Measurements from ENCODE around the gene SLC22A8.
"Not testable (repeated sequence)": the region's sequence is repeated elsewhere in the genome, so short reads cannot be mapped to it uniquely, and the experiment has no call there.

Gene SLC22A8

DNA sequence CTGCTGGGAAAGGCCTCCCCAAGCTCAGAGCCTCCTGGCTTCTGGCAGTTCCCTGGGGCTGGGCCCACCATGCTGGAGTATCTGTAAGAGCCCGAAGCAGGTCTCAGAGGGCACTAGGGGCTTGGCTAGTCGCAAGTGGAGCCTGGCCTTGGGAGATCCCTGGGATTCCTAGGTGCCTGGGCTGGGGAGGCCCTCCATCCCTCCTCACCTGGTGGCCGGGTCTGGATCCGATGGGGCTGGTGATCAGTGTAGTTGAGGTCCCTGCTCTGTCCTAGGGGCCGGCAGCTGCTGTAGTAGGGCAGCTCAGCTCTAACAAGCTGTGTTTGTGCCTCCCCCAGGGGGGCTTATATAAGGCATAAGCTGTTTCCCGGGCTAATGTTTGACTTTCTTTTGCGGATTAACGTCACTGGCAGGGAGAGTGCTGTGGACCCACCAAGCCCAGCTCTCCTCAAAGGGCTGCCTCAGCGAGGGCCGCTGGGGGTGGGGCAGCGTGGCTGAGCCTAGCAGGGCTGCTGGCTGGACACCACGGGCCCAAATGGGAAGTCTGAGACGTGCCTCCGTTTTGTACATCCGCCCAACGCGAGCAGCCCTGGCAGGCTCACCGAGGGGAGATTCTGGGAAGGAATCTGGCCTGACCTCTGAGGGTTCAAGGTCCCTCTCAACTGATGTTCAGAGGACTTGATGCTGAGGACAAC is at the start of gene SLC22A8:
Gene SLC22A8, minus strand, starts transcription at position 321 of the 695 bp plus-strand sequence. CDS start 883 bp downstream, outside the sequence.
- DNase-seq, result no peak

- DNase-seq, result not testable (repeated sequence)
Observed at GRCh38 chr11:63046203-63046602, 30.6 kb upstream of the SLC22A8 start.

DNA sequence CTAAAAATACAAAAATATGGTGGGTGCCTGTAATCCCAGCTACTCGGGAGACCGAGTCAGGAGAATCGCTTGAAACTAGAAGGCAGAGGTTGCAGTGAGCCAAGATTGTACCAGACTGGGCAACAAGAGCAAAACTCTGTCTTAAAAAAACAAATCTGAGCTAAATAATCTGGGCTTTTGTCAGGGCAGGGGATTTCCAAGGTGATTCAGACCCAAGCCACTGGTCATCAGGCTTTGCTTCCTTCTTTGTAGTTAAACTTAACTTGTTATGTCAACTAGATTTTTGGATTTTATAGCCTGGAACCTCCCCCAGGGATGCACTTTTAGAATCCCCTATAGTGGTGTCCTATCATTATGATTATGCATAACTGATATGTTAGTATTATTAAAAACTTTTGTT is 27.0 kb upstream of the SLC22A8 start:
- DNase-seq, result no peak

DNA sequence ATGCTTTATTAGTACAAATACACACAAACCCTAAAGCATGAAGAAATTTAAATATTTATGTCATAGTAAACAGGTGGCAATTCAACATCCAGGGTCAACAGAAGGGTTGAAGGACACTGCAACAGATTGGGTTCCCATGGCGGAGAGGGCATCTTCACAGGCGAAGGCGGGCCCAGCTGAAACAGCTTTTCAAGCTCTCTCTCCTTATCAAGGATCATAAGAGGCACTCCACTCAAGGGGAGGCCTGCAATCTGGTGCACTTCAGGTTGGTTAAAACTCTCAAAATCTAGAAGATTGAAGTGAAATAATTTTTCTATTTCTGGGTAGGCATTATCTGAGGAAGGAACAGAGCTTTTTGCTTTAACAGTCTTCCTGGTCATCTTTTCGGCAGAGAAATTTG is 16.8 kb upstream of the SLC22A8 start:
- DNase-seq, result no peak

DNA sequence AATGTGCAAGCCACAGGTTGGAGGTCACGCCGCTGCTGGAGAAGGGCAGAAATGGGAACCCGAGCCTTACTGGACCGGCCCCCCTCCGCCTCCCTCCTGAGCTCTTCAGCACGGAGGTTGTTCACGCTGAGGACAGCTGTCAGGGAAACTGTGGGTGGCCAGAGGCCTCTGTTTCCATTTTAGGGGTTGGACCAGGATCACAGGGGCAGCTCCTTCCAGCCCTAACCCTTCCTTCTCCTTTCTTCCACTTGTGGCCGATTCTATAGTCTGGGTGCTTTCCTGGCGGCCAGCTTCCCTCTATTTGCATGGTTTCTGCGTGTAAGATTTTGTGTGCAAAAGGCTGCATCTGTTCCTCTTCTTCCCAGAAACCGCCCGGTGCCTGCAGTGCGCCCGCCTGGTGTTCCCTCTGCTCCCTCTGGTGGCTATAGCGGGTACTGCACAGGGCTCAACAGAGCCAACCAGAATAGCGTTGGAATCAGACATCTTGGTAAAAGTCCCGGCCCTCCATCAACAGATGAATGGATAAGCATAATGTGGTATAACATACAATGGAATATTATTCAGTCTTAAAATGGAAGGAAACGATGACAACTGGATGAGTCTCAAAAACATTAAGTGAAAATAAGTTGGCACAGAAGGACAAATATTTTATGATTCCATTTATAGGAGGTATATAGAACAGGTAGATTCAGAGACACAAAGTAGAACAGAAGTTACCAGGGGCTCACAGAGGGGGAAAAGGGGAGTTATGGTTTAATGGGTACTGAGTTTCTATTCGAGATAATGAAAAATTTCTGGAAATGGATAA is 8.4 kb upstream of the SLC22A8 start:
- peak; percentile 25 for DNase-seq

DNA sequence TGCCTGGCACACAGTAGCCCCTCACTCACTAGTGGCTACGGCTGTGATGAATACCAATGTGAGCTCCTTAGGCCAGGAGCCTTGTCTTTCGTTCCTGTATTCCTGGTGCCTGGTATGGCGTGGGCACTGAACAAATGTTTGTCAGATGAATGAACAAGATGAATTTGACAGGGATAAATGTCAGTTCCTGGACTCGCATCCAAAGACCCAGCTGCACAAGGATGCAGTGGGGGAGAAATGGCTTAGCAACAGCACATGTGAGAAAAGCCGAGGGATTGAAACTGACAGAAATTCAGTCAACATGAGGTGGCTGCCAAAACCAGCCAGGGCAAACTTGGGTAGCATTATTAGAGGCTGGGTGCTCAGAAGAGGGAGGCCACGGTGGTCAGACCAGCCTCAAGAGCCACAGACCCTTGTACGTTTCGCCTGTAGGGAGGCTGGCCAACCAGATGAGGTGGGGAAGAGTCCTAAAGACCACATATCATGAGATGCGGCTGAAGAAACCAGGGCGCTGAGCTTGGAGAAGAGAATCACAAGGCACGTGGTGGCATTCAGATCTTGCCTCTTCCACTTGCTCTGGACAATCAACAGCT is 7.7 kb upstream of the SLC22A8 start:
- no peak for DNase-seq

- DNase-seq, result no peak
Observed at GRCh38 chr11:63022441-63022840, 6.8 kb upstream of the SLC22A8 start.

DNA sequence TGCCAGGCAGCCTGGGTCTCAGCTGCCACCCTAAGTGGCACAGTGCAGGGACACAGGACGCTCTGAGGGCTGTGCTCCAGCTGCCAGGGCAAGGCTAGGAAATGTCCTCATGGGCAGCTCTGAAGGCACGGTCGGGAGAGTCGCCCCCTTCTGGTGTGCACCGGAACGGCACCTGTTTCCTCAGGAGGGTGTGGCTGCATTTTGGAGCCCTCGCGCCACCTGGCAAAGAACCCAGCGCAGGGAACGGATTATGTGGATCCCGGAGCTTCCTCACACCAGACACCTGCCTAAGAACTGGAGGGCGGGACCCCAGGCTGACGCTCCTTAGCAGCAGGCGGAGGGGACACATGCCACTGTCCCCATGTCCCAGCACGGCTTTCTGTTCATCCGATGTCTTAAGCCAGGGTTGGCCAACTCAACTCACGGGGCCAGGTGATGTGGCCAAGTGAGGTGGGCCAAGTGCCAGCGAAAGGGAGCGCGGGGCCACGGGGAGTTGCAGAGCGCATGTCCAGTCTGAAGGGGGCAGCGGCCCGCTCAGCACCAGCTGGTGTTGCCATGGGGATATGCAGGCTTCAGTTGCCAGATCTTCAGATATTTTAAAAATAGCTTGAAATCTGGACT is 5.1 kb upstream of the SLC22A8 start:
- DNase-seq, result no peak

- no peak for DNase-seq
Observed at GRCh38 chr11:63019506-63019905, 3.9 kb upstream of the SLC22A8 start.

GRCh38 chr11:63017306-63017974 is 1.8 kb upstream of the SLC22A8 start:
- no peak for DNase-seq

DNA sequence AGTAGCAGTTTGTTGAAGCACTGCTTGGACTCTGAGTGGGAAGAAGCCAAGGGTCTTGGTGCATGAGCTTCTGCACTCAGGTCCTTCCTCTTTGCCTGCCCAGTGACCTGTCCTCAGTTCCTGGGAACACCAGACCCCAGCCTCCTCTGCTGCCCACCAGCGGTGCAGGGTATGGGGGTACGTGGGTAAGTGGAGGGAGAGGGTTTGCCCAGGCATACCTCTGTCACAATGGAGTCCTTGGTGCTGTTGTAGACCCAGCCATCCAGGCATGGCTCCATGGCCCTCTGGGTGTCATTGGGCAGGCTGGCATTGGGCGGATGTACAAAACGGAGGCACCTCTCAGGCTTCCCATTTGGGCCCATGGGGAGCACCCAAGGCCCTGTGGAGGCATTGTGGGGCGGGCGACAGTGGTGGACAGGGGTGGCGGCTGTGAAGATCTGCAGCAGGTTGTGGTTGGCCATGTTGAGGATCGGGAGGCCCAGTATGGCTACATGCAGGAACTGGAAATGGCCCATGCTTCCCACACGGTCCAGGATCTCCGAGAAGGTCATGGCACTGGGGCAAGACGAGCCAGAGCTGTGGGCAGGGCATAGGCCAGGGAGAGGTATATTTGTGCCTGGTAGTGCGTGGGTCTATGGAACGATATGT is 1.1 kb downstream of the SLC22A8 start:
- DNase-seq, result no peak

DNA sequence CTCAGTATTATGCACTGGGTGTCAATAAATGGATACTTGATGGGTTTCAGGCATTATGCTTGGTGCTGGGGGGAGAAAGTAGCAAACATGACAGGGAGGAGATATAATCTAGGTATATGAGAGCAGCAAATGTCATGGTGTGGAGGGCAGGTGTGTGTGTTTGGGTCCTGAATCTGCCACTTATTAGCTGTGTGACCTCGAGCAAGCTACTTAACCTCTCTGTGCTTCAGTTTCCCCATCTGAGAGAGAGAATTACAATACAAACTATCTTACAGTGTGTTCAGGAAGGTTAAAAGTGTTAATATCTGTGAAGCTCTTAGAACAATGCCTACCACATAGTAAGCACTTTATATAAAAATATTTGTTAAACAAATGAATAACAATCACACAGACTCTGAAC is 2.8 kb downstream of the SLC22A8 start:
- no peak for DNase-seq

GRCh38 chr11:63012430-63012829 is 3.2 kb downstream of the SLC22A8 start:
- DNase-seq, result no peak

DNA sequence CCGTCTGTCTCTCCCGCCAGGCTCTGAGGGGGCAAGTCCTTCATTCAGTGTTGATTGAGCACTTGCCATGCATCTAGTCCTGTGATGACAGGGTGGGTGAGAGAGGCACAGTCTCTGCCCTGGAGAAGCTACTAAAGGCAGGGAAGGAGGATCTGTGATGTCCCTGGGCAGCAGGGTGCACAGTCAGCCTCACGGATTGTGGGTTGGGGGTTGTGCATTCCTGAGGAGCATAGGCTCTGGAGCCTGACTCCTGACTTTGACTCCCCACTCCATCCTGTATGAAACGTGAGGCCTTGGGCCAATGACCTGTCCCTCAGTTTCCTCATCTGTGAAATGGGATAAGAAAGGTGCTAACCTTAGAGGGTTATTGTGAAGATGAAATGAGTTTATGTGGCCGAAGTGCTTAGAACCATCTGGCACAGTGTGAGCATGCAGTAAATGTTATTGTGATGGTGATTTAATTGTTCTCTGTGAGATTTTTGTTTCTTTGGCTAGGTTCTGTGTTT is 4.7 kb downstream of the SLC22A8 start:
- DNase-seq, result no peak

- no peak for DNase-seq
Observed at GRCh38 chr11:63007920-63008319, 7.7 kb downstream of the SLC22A8 start.

DNA sequence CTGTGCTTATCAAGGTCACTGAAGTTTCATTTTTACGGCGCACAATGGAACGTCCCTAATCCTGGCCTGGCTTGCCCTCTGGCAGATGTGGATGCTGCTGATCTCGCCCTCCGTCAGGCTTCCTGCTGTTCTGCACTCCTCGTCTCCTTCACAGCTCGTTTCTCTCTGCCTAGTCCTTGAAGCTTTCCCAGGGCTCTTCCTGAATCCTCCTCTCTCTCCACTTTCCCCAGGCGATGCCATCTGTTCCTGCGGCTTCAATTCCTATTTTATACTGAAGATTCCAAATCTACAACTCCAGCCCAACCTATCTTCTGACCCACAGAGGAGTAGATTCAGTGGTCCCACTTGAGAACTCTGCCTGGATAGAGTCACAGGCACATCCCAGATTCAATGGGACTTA is 14.2 kb downstream of the SLC22A8 start:
- no peak for DNase-seq

DNA sequence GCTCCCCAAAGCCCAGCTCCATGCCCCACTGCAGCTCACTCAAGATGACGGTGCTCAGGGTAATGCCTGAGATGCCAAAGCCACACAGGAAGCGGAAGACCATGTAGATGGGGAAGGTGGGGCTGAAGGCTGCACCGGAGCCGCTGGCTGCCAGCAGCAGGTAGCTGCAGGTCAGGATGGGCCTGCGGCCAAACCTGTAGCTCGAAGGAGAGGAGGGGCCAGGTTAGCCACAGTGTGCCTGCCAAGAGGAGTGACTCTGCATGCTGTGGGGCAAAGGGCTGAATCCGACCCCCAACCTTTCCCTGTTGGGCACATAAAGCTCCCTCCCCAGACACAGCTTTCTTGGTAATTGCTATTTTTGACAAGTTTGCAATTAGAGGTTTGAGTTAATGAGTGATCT is 16.0 kb downstream of the SLC22A8 start:
- DNase-seq, result no peak

DNA sequence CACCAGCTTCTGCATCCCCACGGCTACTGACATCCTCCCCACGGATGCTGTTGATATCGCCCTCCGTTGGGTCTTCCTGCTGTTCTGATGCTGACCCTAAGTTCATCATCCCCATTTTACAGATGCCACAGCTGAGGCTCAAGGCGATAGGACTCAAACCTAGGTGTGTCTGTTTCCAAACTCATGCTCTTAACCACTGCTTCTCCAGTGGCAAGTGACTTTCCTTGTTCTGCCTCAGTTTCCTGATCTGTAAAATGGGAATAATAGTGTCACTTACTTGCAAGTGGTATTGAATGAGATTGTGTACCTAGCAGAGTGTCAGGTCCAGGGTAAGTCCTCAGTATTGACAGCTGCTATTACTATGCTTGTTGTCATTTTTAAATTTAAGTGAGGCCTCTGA is 16.5 kb downstream of the SLC22A8 start:
- DNase-seq, result no peak

DNA sequence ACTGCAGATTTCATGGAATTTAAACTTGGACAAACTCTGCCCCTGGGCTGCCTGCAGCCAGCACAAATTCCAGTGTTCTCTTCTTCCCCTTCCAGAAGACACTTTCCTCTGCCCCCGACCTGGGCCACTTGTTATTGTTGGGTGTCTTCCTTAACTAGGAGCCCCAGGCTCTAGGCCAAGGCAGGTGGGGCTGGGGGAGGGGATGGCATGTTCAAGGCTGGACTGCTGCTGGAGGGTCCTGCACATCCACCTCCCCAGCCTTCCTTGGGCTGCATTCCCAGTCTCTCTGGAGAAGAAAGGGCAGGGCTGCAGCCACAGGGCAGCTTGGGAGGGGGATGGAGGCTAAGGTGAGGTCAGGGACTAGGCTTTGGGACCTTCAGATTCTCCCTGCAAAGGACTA is 19.4 kb downstream of the SLC22A8 start:
- no peak for DNase-seq

- DNase-seq, result no peak
Observed at GRCh38 chr11:62994775-62995174, 20.9 kb downstream of the SLC22A8 start.

DNA sequence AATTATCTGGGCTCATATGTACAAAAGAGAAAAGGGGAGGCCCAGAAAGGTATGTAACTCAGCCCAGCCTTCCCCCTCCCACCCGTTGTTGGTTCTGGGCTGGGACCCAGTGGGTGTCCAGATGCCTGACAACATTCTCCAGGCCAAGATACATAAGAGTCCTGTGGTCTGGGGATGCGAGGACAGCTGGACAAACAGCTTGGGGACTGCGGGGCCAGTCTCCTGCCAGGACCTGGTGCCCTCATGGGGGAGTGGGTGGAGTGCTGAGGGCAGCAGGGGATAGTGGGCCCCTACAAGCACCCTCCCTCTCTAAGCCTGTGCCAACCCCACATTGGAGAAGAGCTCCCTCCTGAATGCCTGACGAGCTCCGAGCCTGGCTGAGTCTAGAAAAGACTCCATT is 27.4 kb downstream of the SLC22A8 start:
- no peak for DNase-seq

DNA sequence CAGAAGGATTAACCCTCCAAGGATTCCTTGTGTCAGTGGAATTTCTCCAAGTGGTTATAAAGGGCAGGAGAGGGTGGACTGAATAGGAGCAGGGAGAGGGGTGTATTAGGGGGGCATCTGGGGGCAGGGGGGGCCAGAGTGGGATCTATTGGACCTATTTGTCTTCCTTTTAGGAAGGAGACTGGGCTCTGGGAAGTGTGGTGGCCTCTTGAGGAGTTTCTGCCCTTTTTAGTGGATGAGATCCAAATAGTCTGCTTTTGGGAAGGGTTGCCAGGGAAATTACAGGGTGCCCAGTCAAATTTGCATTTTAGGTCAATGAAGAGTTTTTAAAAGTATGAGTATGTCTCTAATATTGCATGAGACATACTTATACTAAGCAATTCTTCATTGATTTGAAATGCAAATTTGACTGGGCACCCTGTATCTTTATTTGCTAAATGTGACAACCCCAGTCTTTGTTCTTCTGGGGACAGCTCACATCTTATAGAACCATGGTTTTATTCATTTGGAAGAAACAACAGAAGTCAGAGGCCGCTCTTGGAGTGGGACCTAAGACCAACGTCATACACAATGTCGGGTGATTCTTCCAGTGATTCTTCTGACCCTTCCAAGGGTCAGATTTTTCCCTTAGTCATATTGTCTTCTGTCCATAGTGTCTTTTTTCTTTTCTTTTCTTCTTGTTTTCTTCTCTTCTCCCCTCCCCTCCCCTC is 30.4 kb downstream of the SLC22A8 start:
- no peak for DNase-seq
